ENCODE data around the gene OBSL1. TPM values are rescaled to one million over a fixed set of nuclear protein-coding genes. Genes with fewer than 3 reads are reported as not detected.

Gene OBSL1
- total and polyA plus RNA-seq, 2 of the 4 experiments (the other 2 are of a cell fraction): 21.5 to 51.2 TPM

DNA sequence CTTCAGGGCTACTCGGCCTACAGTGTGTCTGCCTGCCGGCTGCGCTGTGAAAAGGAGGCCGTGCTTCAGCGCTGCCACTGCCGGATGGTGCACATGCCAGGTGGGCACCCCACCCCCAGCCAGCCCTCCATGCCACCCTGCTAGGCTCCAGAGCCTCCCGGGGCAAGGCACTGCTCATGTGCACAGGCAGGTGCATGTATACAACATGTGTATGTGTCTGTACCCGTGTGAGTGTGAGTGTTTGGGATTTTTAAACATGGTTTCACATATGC lies 39.0 kb downstream of the OBSL1 start:
- Histone ChIP-seq H3K4ac (ENCODE audit: low read depth, low read length) (no peak overlapping the region), H3K18ac (ENCODE audit: low read depth, low read length) (no peak overlapping the region), H3K9me1 (ENCODE audit: insufficient read depth, low read length) (no peaks in the 10 kb centered on the region), H2AFZ (replicated peaks; ENCODE audit: low read length, poor library complexity) (peak overlapping the region; percentile 3), H4K91ac (ENCODE audit: insufficient read depth, low read depth, low read length) (no peak overlapping the region), H4K8ac (ENCODE audit: low read depth in 2 of 2, low read length in 2 of 2) (no peak overlapping the region), H2BK5ac (ENCODE audit: low read depth, low read length, poor library complexity, severe bottlenecking) (no peak overlapping the region), H2BK20ac (ENCODE audit: low read depth, low read length) (no peak overlapping the region), H3K14ac (replicated peaks; ENCODE audit: low read depth, low read length) (no peak overlapping the region), H4K20me1 (ENCODE audit: insufficient read depth, low read length) (no peaks in the 10 kb centered on the region), H3K4me2 (ENCODE audit: low read depth, low read length) (no peak overlapping the region), H3K27ac (ENCODE audit: insufficient read depth, low read length) (no peak overlapping the region), H3K4me1 (ENCODE audit: control insufficient read depth, insufficient read depth, low read length) (no peaks in the 10 kb centered on the region), H3K56ac (ENCODE audit: extremely low read depth, insufficient read depth, low read length) (no peak overlapping the region), H3K79me1 (ENCODE audit: low read depth in 1 of 2, low read length in 2 of 2) (no peaks in the 10 kb centered on the region), H2AK9ac (replicated peaks; ENCODE audit: low read depth, low read length, poor library complexity) (no peak overlapping the region), H3K36me3 (ENCODE audit: control insufficient read depth, insufficient read depth, low read length) (no peaks in the 10 kb centered on the region), H3K23ac (ENCODE audit: low read depth, low read length) (no peak overlapping the region), H2BK15ac (ENCODE audit: low read depth, low read length) (no peak overlapping the region), H2BK120ac (ENCODE audit: low read depth, low read length) (no peak overlapping the region), H3K9ac (ENCODE audit: low read depth, low read length) (no peak overlapping the region), H3K4me3 (ENCODE audit: insufficient read depth, low read depth, low read length) (no peak overlapping the region), H3K9me3 (ENCODE audit: control insufficient read depth, insufficient read depth, low read length) (no peaks in the 10 kb centered on the region), H4K5ac (ENCODE audit: low read depth, low read length) (no peak overlapping the region), H2AK5ac (ENCODE audit: low read depth, low read length) (no peak overlapping the region), H3K27me3 (ENCODE audit: control insufficient read depth, insufficient read depth, low read length) (peaks cover 44% of the 10 kb centered on the region)
- ChIA-PET POLR2A (ENCODE audit: unreplicated experiment) (no interaction called here), CTCF (interaction anchor here (1.2 kb wide), 1 partner anchor 9 kb away, joined by 3 read pairs; no protein-coding TSS in a partner anchor)
- dilution Hi-C loops (cut with HindIII; ENCODE audit: low sequenced_read_pairs, unreplicated experiment): no loop called here
- in situ Hi-C loops (cut with MboI; ENCODE audit: low sequenced_read_pairs): loop anchor here (5.0 kb wide), 1 partner anchor 130 kb away; no protein-coding TSS in a partner anchor
- BruUV-seq (replicated peaks): no TSS peak
- ATAC-seq (ENCODE audit: low read depth) (no peak), DNase-seq (no peak)
- 88% methylated on average over 3 of the region's 8 CpGs; no CpG with 5 or more reads in 1 of the 2 experiments for WGBS, 2 experiments (ENCODE audit: extremely low coverage in 2 of 2, insufficient read length in 1 of 2)
- intact Hi-C loops (cut with micrococcal nuclease): loop anchor here (5.0 kb wide), 1 partner anchor 235 kb away; no protein-coding TSS in a partner anchor
- no peak for TF ChIP-seq RFX5 (IDR thresholded peaks at IDR 0.05; ENCODE audit: low read depth, low read length)
- TF ChIP-seq, protein P1, sequence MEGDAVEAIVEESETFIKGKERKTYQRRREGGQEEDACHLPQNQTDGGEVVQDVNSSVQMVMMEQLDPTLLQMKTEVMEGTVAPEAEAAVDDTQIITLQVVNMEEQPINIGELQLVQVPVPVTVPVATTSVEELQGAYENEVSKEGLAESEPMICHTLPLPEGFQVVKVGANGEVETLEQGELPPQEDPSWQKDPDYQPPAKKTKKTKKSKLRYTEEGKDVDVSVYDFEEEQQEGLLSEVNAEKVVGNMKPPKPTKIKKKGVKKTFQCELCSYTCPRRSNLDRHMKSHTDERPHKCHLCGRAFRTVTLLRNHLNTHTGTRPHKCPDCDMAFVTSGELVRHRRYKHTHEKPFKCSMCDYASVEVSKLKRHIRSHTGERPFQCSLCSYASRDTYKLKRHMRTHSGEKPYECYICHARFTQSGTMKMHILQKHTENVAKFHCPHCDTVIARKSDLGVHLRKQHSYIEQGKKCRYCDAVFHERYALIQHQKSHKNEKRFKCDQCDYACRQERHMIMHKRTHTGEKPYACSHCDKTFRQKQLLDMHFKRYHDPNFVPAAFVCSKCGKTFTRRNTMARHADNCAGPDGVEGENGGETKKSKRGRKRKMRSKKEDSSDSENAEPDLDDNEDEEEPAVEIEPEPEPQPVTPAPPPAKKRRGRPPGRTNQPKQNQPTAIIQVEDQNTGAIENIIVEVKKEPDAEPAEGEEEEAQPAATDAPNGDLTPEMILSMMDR (conservative IDR thresholded peaks at IDR 0.05; ENCODE audit: low read depth, low read length): no peak
- no peak for TF ChIP-seq POLR2A (IDR thresholded peaks at IDR 0.05; ENCODE audit: low read depth, low read length)
- no peak for TF ChIP-seq MXI1 (IDR thresholded peaks at IDR 0.05; ENCODE audit: borderline replicate concordance, low read depth, low read length)
- TF ChIP-seq RAD21 (IDR thresholded peaks at IDR 0.05; ENCODE audit: low read length): no peak
- TF ChIP-seq CHD1 (IDR thresholded peaks at IDR 0.05; ENCODE audit: low read depth, low read length): no peak
- TF ChIP-seq MAFK (IDR thresholded peaks at IDR 0.05; ENCODE audit: low read depth, low read length): no peak
- TF ChIP-seq BHLHE40 (IDR thresholded peaks at IDR 0.05; ENCODE audit: low read depth, low read length): no peak
- TF ChIP-seq RCOR1 (IDR thresholded peaks at IDR 0.05; ENCODE audit: insufficient replicate concordance, low read length): no peak
- no peak for TF ChIP-seq USF2 (IDR thresholded peaks at IDR 0.05; ENCODE audit: low read depth, low read length)
- no peak for TF ChIP-seq SMC3 (IDR thresholded peaks at IDR 0.05; ENCODE audit: low read depth, low read length)
- no peak for TF ChIP-seq NFE2L2 (IDR thresholded peaks at IDR 0.05; ENCODE audit: low read depth, low read length)
- no peak for TF ChIP-seq CEBPB (IDR thresholded peaks at IDR 0.05; ENCODE audit: low read depth, low read length)
- TF ChIP-seq FOS (IDR thresholded peaks at IDR 0.05; ENCODE audit: low read depth, low read length): no peak
